Psoas muscle (tissue), 8 donors: ENCODE measurements around the gene SCUBE1. TPM values are rescaled to one million over a fixed set of nuclear protein-coding genes. Genes with fewer than 3 reads are reported as not detected.

Experiments
- ATAC-seq, 4 donors: fragments of 200-7000 bp; cut with Tn5 transposase; one replicate each; pipeline ENCODE4 v1.9.1; 2020; ENCODE audit warnings: moderate library complexity in 3 of 4, mild to moderate bottlenecking in 2 of 4
- DNase-seq, 2 donors: peaks; one replicate each; pipeline ENCODE4 v3.0.0-alpha.2; 2020
- H3K27ac ChIP-seq: fragments of 200-600 bp; one replicate; pipeline ENCODE4 v1.8.0; 2022
- H3K27me3 ChIP-seq, 3 donors: fragments of 200-600 bp in 1 of 3; one replicate each; pipeline versions ENCODE4 v1.6.1 to v1.8.0; 2013 to 2022; ENCODE audit warnings: low read length in 2 of 3, mild to moderate bottlenecking in 2 of 3, moderate library complexity in 1 of 3; ENCODE audit not compliant: insufficient read depth in 3 of 3
- H3K36me3 ChIP-seq, 2 donors: fragments of 200-600 bp in 1 of 2; one replicate each; pipeline versions ENCODE4 v1.6.1 to v1.8.0; 2013 to 2022; ENCODE audit warnings: low read depth in 1 of 2, mild to moderate bottlenecking in 1 of 2, moderate library complexity in 1 of 2; ENCODE audit not compliant: insufficient read depth in 1 of 2
- H3K4me1 ChIP-seq: fragments of 200-600 bp; one replicate; pipeline ENCODE4 v1.8.0; 2022
- H3K4me3 ChIP-seq: fragments of 200-600 bp; one replicate; pipeline ENCODE4 v1.8.0; 2022; ENCODE audit warnings: mild to moderate bottlenecking
- H3K9me3 ChIP-seq: fragments of 200-600 bp; one replicate; pipeline ENCODE4 v1.8.0; 2022
- CTCF ChIP-seq: fragments of 200-600 bp; IDR thresholded peaks from one replicate; pipeline ENCODE4 v1.8.0; 2022; ENCODE audit warnings: antibody characterized with exemption
- WGBS, 3 donors: extraction: QIAGEN DNeasy Blood & Tissue Kit; methylation state at CpG; one replicate each; pipeline versions ENCODE4 v1.1.6 to v1.1.7; 2013; 5-methylcytosine and 5-hydroxymethylcytosine counted together
- intact Hi-C, 2 donors: fragments of 100-400 bp; cut with DNase I; formaldehyde crosslinking; loops; one replicate each; pipeline versions ENCODE4 v1.11.0 to v1.14.2; 2022
- polyA plus RNA-seq, 3 donors: library from polyadenylated mRNA; stranded (reverse); fragments of 200-250 nt; gene quantifications; one replicate each; pipeline ENCODE4 v1.2.3, GENCODE V29; 2013
- total RNA-seq, 4 donors: library from RNA; stranded (reverse); fragmentation: NEBNext Ultra II Directional in 2 of 4; extraction: Animal tissue kit (Norgen Biotek cat#: 25700) in 2 of 4; gene quantifications; one replicate each; pipeline versions ENCODE4 v1.2.1 to v1.2.4, GENCODE V29; 2021 to 2023
- donor health status: healthy with polysubstance abuse.
- donor health status: DM: no; HTN: no; CAD: no; lungs with moderate emphysema.
- donor health status: Bipolar disorder and iron deficiency.
- donor health status: healthy.
- donor health status: DM: yes; HTN: yes; CAD: no.
- donor health status: DM: no; HTN: no; CAD: no.
- donor health status: DM: no; HTN: no; CAD: no.
- donor health status: DM: yes; HTN: yes; CAD: no.

The SCUBE1 gene
- total and polyA plus RNA-seq, 7 donors: 0.04 to 0.19 (median 0.08) TPM

- H3K4me1 ChIP-seq: no peaks in the 10 kb centered on the region
- H3K4me3 ChIP-seq: no peak overlapping the region
- H3K27ac ChIP-seq: no peak overlapping the region
- no peaks in the 10 kb centered on the region for H3K36me3 ChIP-seq
- no peaks in the 10 kb centered on the region for H3K9me3 ChIP-seq
- TF ChIP-seq CTCF: no peak
- WGBS, 3 donors: 91 to 95% (median 92%) methylated on average over 10 of the region's 10 CpGs
- intact Hi-C loops: no loop called here
- ATAC-seq (no peak), DNase-seq (no peak)
- peaks cover 0 to 9% (median 0%) of the 10 kb centered on the region in 3 donors for H3K27me3 ChIP-seq
Observed at GRCh38 chr22:43245717-43246116, 97.5 kb downstream of the SCUBE1 start.

- Histone ChIP-seq H3K27me3 (peaks cover 0 to 16% (median 0%) of the 10 kb centered on the region in 3 donors), H3K4me3 (no peak overlapping the region), H3K27ac (no peak overlapping the region), H3K36me3 (no peaks in the 10 kb centered on the region), H3K4me1 (no peaks in the 10 kb centered on the region), H3K9me3 (no peaks in the 10 kb centered on the region)
- intact Hi-C loops: no loop called here
- DNase-seq: no peak
- no peak for TF ChIP-seq CTCF
- ATAC-seq: no peak
- 91 to 94% (median 91%) methylated on average over 20 to 24 of the region's 24 CpGs for WGBS, 3 donors
Observed at GRCh38 chr22:43244803-43245527, 98.2 kb downstream of the SCUBE1 start.

- Histone ChIP-seq H3K9me3 (no peaks in the 10 kb centered on the region), H3K36me3 (no peaks in the 10 kb centered on the region), H3K27me3 (peaks cover 0 to 21% (median 0%) of the 10 kb centered on the region in 3 donors), H3K27ac (no peak overlapping the region), H3K4me1 (no peaks in the 10 kb centered on the region), H3K4me3 (no peak overlapping the region)
- WGBS, 3 donors: 85 to 91% (median 86%) methylated on average over 7 of the region's 7 CpGs
- DNase-seq (no peak), ATAC-seq (no peak)
- intact Hi-C loops: no loop called here
- no peak for TF ChIP-seq CTCF
Observed at GRCh38 chr22:43244402-43244801, 98.8 kb downstream of the SCUBE1 start.

DNA sequence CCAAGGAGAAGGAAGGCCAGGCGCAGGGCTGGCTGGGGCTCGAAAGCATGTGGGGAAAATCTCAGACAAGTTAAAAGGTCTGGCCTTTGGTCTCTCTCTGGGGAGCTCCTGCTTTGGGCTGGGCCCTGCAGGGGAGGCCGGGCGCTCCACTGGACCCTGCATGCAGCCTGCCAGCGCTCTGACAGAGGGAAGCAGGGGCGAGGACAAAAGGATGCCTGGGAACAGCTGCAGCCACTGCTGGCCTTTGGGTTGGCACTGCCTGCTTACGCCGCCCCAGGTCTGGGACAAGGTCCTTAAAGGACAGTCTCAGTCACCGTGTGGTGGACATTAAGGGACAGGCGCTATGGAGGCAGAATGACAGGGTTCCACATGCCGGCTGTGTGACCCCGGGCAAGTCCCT, 99.8 kb downstream of the SCUBE1 start:
- ATAC-seq (peak in 2 of 4 donors; percentile 28 to 57), DNase-seq (no peak)
- H3K27me3 ChIP-seq: peaks cover 0 to 24% (median 0%) of the 10 kb centered on the region in 3 donors
- WGBS, 3 donors: 44 to 57% (median 48%) methylated on average over 11 to 12 of the region's 12 CpGs
- H3K27ac ChIP-seq: no peak overlapping the region
- no peaks in the 10 kb centered on the region for H3K9me3 ChIP-seq
- no peaks in the 10 kb centered on the region for H3K36me3 ChIP-seq
- intact Hi-C loops: no loop called here
- no peak for TF ChIP-seq CTCF
- no peak overlapping the region for H3K4me3 ChIP-seq
- H3K4me1 ChIP-seq: no peaks in the 10 kb centered on the region

DNA sequence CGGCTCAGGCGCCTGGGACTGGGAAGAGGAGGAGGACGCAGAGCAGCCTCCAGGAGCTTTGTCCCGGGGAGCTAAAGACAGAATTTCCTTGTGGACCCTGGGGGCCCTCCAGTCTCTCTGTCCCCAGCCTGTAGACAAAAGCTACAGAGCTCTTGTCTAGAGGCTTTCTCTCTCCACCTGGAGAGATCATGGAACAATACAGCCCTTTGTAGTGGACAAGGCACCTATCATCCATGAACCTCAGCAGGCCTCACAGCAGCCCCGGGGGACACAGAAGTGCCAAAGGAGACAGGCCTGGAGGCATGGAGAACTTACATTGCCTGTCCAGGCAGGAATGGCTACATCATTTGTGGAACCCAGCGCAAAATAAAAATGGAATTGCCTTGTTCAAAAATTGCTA, 100.5 kb downstream of the SCUBE1 start:
- ATAC-seq (no peak), DNase-seq (no peak)
- Histone ChIP-seq H3K27me3 (peaks cover 0 to 30% (median 0%) of the 10 kb centered on the region in 3 donors), H3K36me3 (no peaks in the 10 kb centered on the region), H3K4me1 (no peaks in the 10 kb centered on the region), H3K4me3 (no peak overlapping the region), H3K9me3 (no peaks in the 10 kb centered on the region), H3K27ac (no peak overlapping the region)
- no peak for TF ChIP-seq CTCF
- WGBS, 3 donors: 91 to 95% (median 94%) methylated on average over 6 of the region's 6 CpGs
- intact Hi-C loops: no loop called here
